Endothelial cell of umbilical vein (primary cell): ENCODE results near the gene MCU. TPM values are rescaled to one million over a fixed set of nuclear protein-coding genes. Genes with fewer than 3 reads are reported as not detected.
A peak's percentile ranks its signal among the peaks of the same experiment; 100 is the strongest.

Experiments used
- BruUV-seq: library from RNA; stranded (reverse); fragments of 400-500 nt; replicated peaks from 2 replicates; lab custom pipeline; 2021; lab: Mats Ljungman, UMichigan
- CTCF ChIA-PET: fragments of 300-600, 350-600 bp; sonication (Branson Sonifier 250); formaldehyde crosslinking; loops from one replicate; lab custom pipeline; 2021; ENCODE audit warnings: antibody characterized with exemption, inconsistent platforms; lab: Charles Lee
- POLR2A ChIA-PET: fragments of 300-600, 350-600 bp; sonication (Branson Sonifier 250); formaldehyde crosslinking; loops from one replicate; lab custom pipeline; 2021; ENCODE audit warnings: antibody characterized with exemption, inconsistent platforms; lab: Charles Lee
- DNase-seq: peaks from one replicate; pipeline ENCODE4 v3.0.0-alpha.2; 2011; ENCODE audit warnings: low read depth, low spot score
- FAIRE-seq: peaks from 2 replicates; lab custom pipeline; 2011; peaks lifted over from hg19 to GRCh38; lab: Jason Lieb, UNC
- H2AFZ ChIP-seq: 2 replicates; pipeline ENCODE4 v1.6.0; 2012; ENCODE audit warnings: low read depth, low read length, control low read depth, inconsistent platforms
- H3K27ac ChIP-seq: 2 replicates; pipeline ENCODE4 v1.5.1; 2011; ENCODE audit warnings: low read depth, mild to moderate bottlenecking, control low read depth, low read length, moderate library complexity; ENCODE audit not compliant: insufficient read depth
- H3K27me3 ChIP-seq, 2 experiments: 2 replicates each; pipeline versions ENCODE4 v1.6.0 to v1.6.1; 2011; ENCODE audit warnings: low read length in 2 of 2, mixed read lengths in 1 of 2; ENCODE audit not compliant: control insufficient read depth in 2 of 2, insufficient read depth in 2 of 2
- H3K36me3 ChIP-seq, 2 experiments: 2 replicates in 1 of 2; 3 replicates in 1 of 2; pipeline ENCODE4 v1.5.1; 2011; ENCODE audit warnings: low read length in 2 of 2, mild to moderate bottlenecking in 1 of 2, moderate library complexity in 1 of 2; ENCODE audit not compliant: control insufficient read depth in 2 of 2, insufficient read depth in 2 of 2; ENCODE audit errors: extremely low read depth in 1 of 2
- H3K4me1 ChIP-seq: 3 replicates; pipeline ENCODE4 v1.5.1; 2011; ENCODE audit warnings: mild to moderate bottlenecking, low read length; ENCODE audit not compliant: control insufficient read depth, insufficient read depth; ENCODE audit errors: extremely low read depth
- H3K4me2 ChIP-seq: 2 replicates; pipeline ENCODE4 v1.6.1; 2011; ENCODE audit warnings: low read length, control low read depth, mixed read lengths; ENCODE audit not compliant: insufficient read depth
- H3K4me3 ChIP-seq, 3 experiments: fragments of 200-600 bp in 1 of 3; sonication (generic), shearing (Covaris generic) in 1 of 3; replicated peaks in 1 of 3; 2 replicates each; pipeline ENCODE4 v1.5.1; 2011 to 2016; ENCODE audit warnings: control low read depth in 3 of 3, low read length in 3 of 3, mild to moderate bottlenecking in 2 of 3, inconsistent platforms in 1 of 3, low read depth in 1 of 3, moderate library complexity in 1 of 3; ENCODE audit not compliant: insufficient read depth in 1 of 3
- H3K79me2 ChIP-seq: 2 replicates; pipeline ENCODE4 v1.6.0; 2012; ENCODE audit warnings: low read length, inconsistent platforms; ENCODE audit not compliant: control insufficient read depth, insufficient read depth
- H3K9ac ChIP-seq: replicated peaks from 2 replicates; pipeline ENCODE3; 2011; ENCODE audit warnings: low read length, control low read depth; ENCODE audit not compliant: insufficient read depth; ENCODE audit errors: extremely low read depth
- H3K9me1 ChIP-seq: replicated peaks from 3 replicates; pipeline ENCODE4 v1.6.0; 2011; ENCODE audit warnings: mild to moderate bottlenecking, low read length; ENCODE audit not compliant: control insufficient read depth, insufficient read depth; ENCODE audit errors: extremely low read depth
- H3K9me3 ChIP-seq: replicated peaks from 2 replicates; pipeline ENCODE4 v1.5.1; 2012; ENCODE audit warnings: low read length, inconsistent platforms; ENCODE audit not compliant: control insufficient read depth, insufficient read depth
- H4K20me1 ChIP-seq: replicated peaks from 2 replicates; pipeline ENCODE3; 2011; ENCODE audit warnings: mild to moderate bottlenecking, low read length; ENCODE audit not compliant: control insufficient read depth, insufficient read depth; ENCODE audit errors: extremely low read depth
- EZH2 ChIP-seq: IDR thresholded peaks from 2 replicates; pipeline ENCODE4 v1.6.1; 2012; ENCODE audit warnings: borderline replicate concordance, low read depth, mild to moderate bottlenecking, moderate library complexity, low read length, inconsistent platforms; ENCODE audit not compliant: severe bottlenecking
- FOS ChIP-seq: IDR thresholded peaks from 2 replicates; pipeline ENCODE4 v1.6.1; 2011; ENCODE audit warnings: mild to moderate bottlenecking, low read length, moderate library complexity, borderline replicate concordance; ENCODE audit not compliant: insufficient read depth
- GATA2 ChIP-seq: IDR thresholded peaks from 2 replicates; pipeline ENCODE4 v1.7.0; 2011; ENCODE audit warnings: low read depth, mild to moderate bottlenecking, moderate library complexity, mixed read lengths, low read length; ENCODE audit not compliant: insufficient read length, insufficient read depth
- JUN ChIP-seq: IDR thresholded peaks from 2 replicates; pipeline ENCODE4 v1.6.1; 2011; ENCODE audit warnings: borderline replicate concordance, low read depth; ENCODE audit not compliant: insufficient read length, insufficient read depth
- MYC ChIP-seq: IDR thresholded peaks from one replicate; pipeline ENCODE4 v1.6.1; 2011; ENCODE audit warnings: mild to moderate bottlenecking, low read depth, low read length
- POLR2A ChIP-seq: IDR thresholded peaks from 2 replicates; pipeline ENCODE4 v1.6.1; 2012; ENCODE audit warnings: low read depth, mild to moderate bottlenecking, control low read depth, low read length
- POLR2AphosphoS5 ChIP-seq: IDR thresholded peaks from 2 replicates; pipeline ENCODE4 v1.6.1; 2012; ENCODE audit warnings: low read depth, mild to moderate bottlenecking, control low read depth, low read length, moderate library complexity; ENCODE audit not compliant: insufficient read depth
- dilution Hi-C: fragments of 300-500 bp; cut with MboI; formaldehyde crosslinking; loops from one replicate; pipeline ENCODE4 v1.15.0; 2019; ENCODE audit warnings: low sequenced_read_pairs; ENCODE audit not compliant: extremely low pct_ligation_motif_present
- intact Hi-C: fragments of 100-400 bp; cut with micrococcal nuclease; formaldehyde crosslinking; loops from one replicate; pipeline ENCODE4 v1.10.0; 2022
- polyA plus RNA-seq, 4 experiments: library from polyadenylated mRNA; depleted of rRNA in 3 of 4; stranded (reverse) in 3 of 4; unstranded in 1 of 4; fragments of >200 nt; gene quantifications; 2 replicates each; pipeline versions ENCODE4 v1.2.1 to v1.2.3, GENCODE V29; 2011 to 2012; ENCODE audit warnings: missing spikeins in 1 of 4
- total RNA-seq: library from RNA; stranded (reverse); gene quantifications from 2 replicates; pipeline ENCODE4 v1.2.3, GENCODE V29; 2021
- TF ChIP-seq, protein P1 (sequence below): IDR thresholded peaks from 2 replicates; pipeline ENCODE4 v1.6.1; 2011; ENCODE audit not compliant: insufficient read depth, insufficient read length
- TF ChIP-seq, protein P2 (sequence below), 2 donors: IDR thresholded peaks; 1 replicate in 1 of 2; 2 replicates in 1 of 2; pipeline ENCODE4 v1.5.1; 2011; ENCODE audit warnings: low read length in 2 of 2, mild to moderate bottlenecking in 2 of 2, moderate library complexity in 2 of 2, control low read depth in 1 of 2, inconsistent platforms in 1 of 2, low read depth in 1 of 2; ENCODE audit not compliant: insufficient read depth in 1 of 2; ENCODE audit errors: extremely low read depth in 1 of 2

Gene MCU
- total and polyA plus RNA-seq, 2 donors (not counting 3 experiments of a cell fraction or from before 2014, with no cell fraction given): 25.2 to 37.2 TPM

DNA sequence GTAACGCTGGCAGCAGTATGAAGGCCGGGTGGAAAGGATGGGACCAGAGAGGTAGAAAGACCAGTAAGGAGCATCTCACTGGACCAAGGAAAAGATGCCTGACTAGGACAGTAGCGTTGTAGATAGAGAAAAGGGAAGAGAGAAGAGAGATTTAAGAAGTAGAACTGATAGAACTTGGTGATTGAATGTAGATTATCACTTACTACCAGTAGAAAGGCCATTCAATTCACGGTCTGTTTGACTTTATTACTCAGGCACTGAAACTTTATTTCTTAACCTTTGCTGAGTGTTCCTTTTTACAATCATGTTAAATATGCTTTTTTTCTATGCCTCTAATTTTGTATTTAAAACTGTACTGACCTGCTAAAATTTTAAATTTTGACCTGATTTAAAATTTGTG, 12.2 kb downstream of the MCU start:
- H3K4me1 ChIP-seq: peaks cover 12% of the 10 kb centered on the region
- dilution Hi-C loops: no loop called here
- CTCF ChIA-PET: no interaction called here
- H3K9me3 ChIP-seq: no peaks in the 10 kb centered on the region
- H4K20me1 ChIP-seq: no peaks in the 10 kb centered on the region
- no peak overlapping the region for H2AFZ ChIP-seq
- peak; percentile 12 for FAIRE-seq
- TF ChIP-seq POLR2A: no peak
- no peak for TF ChIP-seq EZH2
- no peak for TF ChIP-seq POLR2AphosphoS5
- no peak for TF ChIP-seq JUN
- TF ChIP-seq, protein P1, sequence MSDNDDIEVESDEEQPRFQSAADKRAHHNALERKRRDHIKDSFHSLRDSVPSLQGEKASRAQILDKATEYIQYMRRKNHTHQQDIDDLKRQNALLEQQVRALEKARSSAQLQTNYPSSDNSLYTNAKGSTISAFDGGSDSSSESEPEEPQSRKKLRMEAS: no peak
- TF ChIP-seq, protein P2, sequence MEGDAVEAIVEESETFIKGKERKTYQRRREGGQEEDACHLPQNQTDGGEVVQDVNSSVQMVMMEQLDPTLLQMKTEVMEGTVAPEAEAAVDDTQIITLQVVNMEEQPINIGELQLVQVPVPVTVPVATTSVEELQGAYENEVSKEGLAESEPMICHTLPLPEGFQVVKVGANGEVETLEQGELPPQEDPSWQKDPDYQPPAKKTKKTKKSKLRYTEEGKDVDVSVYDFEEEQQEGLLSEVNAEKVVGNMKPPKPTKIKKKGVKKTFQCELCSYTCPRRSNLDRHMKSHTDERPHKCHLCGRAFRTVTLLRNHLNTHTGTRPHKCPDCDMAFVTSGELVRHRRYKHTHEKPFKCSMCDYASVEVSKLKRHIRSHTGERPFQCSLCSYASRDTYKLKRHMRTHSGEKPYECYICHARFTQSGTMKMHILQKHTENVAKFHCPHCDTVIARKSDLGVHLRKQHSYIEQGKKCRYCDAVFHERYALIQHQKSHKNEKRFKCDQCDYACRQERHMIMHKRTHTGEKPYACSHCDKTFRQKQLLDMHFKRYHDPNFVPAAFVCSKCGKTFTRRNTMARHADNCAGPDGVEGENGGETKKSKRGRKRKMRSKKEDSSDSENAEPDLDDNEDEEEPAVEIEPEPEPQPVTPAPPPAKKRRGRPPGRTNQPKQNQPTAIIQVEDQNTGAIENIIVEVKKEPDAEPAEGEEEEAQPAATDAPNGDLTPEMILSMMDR (IDR thresholded peaks at IDR 0.05; ENCODE audit: extremely low read depth in 1 of 2, insufficient read depth in 1 of 2, low read depth in 1 of 2, low read length in 2 of 2): no peak
- no peak for TF ChIP-seq FOS
- TF ChIP-seq MYC: no peak
- no peak for TF ChIP-seq GATA2
- H3K36me3 ChIP-seq: no peaks in the 10 kb centered on the region
- H3K9me1 ChIP-seq: no peaks in the 10 kb centered on the region
- H3K27me3 ChIP-seq: no peaks in the 10 kb centered on the region
- no peak overlapping the region for H3K4me2 ChIP-seq
- no peak overlapping the region for H3K4me3 ChIP-seq
- POLR2A ChIA-PET: no interaction called here
- BruUV-seq: no TSS peak
- H3K79me2 ChIP-seq: peaks cover 27% of the 10 kb centered on the region
- H3K27ac ChIP-seq: no peak overlapping the region
- intact Hi-C loops: no loop called here
- DNase-seq: no peak
- no peak overlapping the region for H3K9ac ChIP-seq
